GM12874 (cell line): Measurements from ENCODE around the gene TMSB4X.

Experiments
- CTCF ChIP-seq: IDR thresholded peaks from 2 replicates; pipeline ENCODE4 v1.5.1; 2011; ENCODE audit warnings: low read depth, mild to moderate bottlenecking, control low read depth, low read length, moderate library complexity; ENCODE audit not compliant: insufficient read depth

The TMSB4X gene

DNA sequence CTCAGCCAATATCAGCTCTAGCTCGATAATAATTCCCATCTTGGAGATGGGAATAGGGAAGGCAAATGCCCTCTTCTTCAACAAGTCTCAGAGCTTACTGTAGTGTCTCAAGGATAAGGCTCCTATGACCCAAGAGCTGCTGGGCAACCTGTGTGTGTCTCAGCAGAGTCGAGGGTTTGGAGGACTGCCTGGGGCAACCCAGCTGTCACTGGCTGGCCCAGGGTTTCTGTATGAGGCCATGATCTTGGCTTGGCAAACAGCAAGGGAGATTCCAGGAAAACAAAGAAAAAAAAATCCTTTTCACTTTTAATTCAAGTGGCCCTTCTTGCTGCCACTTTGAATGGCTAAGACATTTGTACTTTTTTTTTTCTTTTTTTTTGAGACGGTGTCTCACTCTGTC is 34.4 kb downstream of the TMSB4X start:
- no peak for TF ChIP-seq CTCF

GRCh38 chrX:13009844-13010243 is 34.9 kb downstream of the TMSB4X start:
- no peak for TF ChIP-seq CTCF

- TF ChIP-seq CTCF: no peak
Observed at GRCh38 chrX:13010546-13010945, 35.6 kb downstream of the TMSB4X start.

GRCh38 chrX:13013363-13014110 is 38.6 kb downstream of the TMSB4X start:
- TF ChIP-seq CTCF: no peak

DNA sequence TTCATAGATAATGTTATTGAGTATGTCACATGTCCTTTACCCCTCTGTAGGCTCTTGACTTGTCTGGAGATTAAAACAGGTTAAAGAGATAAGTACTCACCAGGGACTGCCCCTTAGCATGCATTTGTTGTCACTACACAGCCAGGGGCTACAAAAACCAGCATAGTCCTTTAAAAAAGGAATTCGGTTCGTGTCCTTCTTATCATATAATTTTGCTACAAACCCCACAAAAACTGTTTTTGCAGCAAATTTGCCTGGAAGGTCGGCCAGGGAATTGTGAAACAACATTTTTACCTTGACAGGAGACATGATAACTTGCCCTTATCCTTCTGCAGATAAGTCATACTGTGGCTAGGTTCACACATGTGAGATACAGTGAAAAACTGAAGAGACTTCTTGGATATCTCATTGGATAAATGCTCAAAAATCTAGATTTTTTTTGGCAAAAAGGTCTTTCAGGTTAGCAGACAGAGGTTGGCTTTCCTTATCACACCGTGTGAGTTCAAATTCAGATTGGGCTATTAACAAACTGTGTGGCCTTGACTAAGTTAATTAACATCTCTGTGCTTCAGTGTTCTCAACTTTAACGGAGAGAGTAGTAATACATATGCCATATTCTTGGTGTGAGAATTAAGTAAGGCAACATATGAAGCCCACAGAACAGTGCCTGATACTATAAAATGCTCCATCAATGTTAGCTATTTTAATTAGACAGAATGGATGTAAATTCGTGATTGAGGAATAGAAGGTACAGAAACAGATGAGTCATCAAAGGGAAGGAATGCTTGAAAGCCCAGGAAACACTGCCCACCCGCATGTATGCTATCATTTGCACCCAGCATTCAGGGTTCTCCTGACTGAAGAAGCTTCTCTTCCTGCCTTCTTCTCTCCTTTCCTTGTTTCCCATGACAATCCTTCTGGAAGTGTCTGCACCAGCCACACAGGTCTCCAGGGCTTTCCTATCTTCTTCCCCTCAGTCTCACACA is 39.5 kb downstream of the TMSB4X start:
- no peak for TF ChIP-seq CTCF

DNA sequence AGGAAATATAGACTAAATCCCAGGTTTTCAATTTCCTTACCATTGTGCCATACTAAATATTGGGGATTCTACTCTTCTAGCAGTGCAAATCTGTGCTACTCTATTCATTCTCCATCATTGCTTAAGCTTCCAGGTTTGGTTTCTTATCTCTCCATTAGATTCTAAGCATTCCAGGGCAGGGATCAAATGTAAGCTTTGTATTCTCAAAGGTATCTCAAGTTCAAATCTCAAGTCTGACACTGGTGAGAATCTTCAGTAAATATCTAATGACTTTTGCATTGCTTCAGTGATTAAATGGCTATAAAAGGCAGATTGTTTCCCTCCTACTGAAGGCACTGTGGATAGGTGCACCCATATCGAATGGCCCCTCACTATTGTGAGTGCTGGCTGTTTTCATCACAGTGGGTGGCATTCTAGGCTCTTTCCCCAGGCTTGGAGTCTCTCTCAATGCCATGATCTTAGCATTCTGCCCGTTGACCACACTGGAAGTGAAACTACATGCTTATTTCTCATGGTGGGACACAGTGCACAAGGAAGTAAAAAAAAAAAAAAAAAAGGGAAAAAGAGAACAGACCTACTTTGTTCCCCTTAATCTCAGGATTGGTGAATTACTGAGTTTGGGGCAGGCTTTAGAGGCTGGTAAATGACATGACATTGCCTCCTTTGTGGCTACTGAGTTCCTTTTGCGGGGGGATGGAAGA is 40.8 kb downstream of the TMSB4X start:
- TF ChIP-seq CTCF: no peak

GRCh38 chrX:13022926-13023325 is 48.0 kb downstream of the TMSB4X start:
- TF ChIP-seq CTCF: no peak
